ENCODE data around the gene TSPAN2.

Gene TSPAN2

DNA sequence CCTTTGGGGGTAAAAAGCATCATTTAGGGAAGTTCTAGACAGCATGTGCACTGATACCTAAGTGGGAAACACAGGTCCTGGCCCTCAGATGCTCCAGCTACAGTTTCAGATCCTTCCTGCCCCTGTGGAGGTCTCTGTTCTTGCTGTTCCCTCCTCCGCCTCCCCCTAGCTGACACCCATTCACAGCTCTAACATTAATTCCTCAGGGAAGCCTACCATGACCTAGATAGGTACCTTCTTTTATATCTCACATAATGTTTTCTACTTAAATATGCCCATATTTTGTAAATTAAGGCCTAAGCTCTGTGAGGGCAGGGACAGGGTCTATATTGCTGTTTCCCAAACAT lies 11.3 kb downstream of the TSPAN2 start:
- H3K9ac ChIP-seq (ENCODE audit: low read length): no peak overlapping the region
- H3K27me3 ChIP-seq (ENCODE audit: low read depth, low read length): no peaks in the 10 kb centered on the region; the same call in 1 of the 2 replicates
- no peaks in the 10 kb centered on the region for H4K20me1 ChIP-seq (ENCODE audit: insufficient read depth, low read length)
- no peak overlapping the region for H3K27ac ChIP-seq (ENCODE audit: low read length)
- H3K4me2 ChIP-seq (ENCODE audit: low read length): no peak overlapping the region
- no peaks in the 10 kb centered on the region for H3K79me2 ChIP-seq (ENCODE audit: low read length)
- H3K4me3 ChIP-seq (ENCODE audit: low read length): no peak overlapping the region
- H3K4me1 ChIP-seq (ENCODE audit: low read length): no peaks in the 10 kb centered on the region
- H3K9me3 ChIP-seq (ENCODE audit: insufficient read depth, low read length): no peaks in the 10 kb centered on the region
- H3K36me3 ChIP-seq (replicated peaks; ENCODE audit: low read depth, low read length): no peaks in the 10 kb centered on the region
- TF ChIP-seq EZH2phosphoT487 (IDR thresholded peaks at IDR 0.05; ENCODE audit: low read depth): no peak
- TF ChIP-seq, protein P1, sequence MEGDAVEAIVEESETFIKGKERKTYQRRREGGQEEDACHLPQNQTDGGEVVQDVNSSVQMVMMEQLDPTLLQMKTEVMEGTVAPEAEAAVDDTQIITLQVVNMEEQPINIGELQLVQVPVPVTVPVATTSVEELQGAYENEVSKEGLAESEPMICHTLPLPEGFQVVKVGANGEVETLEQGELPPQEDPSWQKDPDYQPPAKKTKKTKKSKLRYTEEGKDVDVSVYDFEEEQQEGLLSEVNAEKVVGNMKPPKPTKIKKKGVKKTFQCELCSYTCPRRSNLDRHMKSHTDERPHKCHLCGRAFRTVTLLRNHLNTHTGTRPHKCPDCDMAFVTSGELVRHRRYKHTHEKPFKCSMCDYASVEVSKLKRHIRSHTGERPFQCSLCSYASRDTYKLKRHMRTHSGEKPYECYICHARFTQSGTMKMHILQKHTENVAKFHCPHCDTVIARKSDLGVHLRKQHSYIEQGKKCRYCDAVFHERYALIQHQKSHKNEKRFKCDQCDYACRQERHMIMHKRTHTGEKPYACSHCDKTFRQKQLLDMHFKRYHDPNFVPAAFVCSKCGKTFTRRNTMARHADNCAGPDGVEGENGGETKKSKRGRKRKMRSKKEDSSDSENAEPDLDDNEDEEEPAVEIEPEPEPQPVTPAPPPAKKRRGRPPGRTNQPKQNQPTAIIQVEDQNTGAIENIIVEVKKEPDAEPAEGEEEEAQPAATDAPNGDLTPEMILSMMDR (IDR thresholded peaks at IDR 0.05; ENCODE audit: low read depth, low read length): no peak
- H2AFZ ChIP-seq (ENCODE audit: low read depth, low read length): no peak overlapping the region

GRCh38 chr1:115077286-115077983 lies 11.9 kb downstream of the TSPAN2 start:
- Histone ChIP-seq H3K27ac (ENCODE audit: low read length) (no peak overlapping the region), H3K9me3 (ENCODE audit: insufficient read depth, low read length) (no peaks in the 10 kb centered on the region), H3K36me3 (replicated peaks; ENCODE audit: low read depth, low read length) (no peaks in the 10 kb centered on the region), H3K4me1 (ENCODE audit: low read length) (no peaks in the 10 kb centered on the region), H3K9ac (ENCODE audit: low read length) (no peak overlapping the region), H3K4me3 (ENCODE audit: low read length) (no peak overlapping the region), H3K79me2 (ENCODE audit: low read length) (no peaks in the 10 kb centered on the region), H3K27me3 (ENCODE audit: low read depth, low read length) (no peaks in the 10 kb centered on the region; the same call in 1 of the 2 replicates), H4K20me1 (ENCODE audit: insufficient read depth, low read length) (no peaks in the 10 kb centered on the region), H2AFZ (ENCODE audit: low read depth, low read length) (no peak overlapping the region), H3K4me2 (ENCODE audit: low read length) (no peak overlapping the region)
- no peak for TF ChIP-seq EZH2phosphoT487 (IDR thresholded peaks at IDR 0.05; ENCODE audit: low read depth)
- TF ChIP-seq, protein P1 (IDR thresholded peaks at IDR 0.05; ENCODE audit: low read depth, low read length): no peak

- Histone ChIP-seq H3K27ac (ENCODE audit: low read length) (no peak overlapping the region), H3K4me1 (ENCODE audit: low read length) (no peaks in the 10 kb centered on the region), H2AFZ (ENCODE audit: low read depth, low read length) (no peak overlapping the region), H3K4me2 (ENCODE audit: low read length) (no peak overlapping the region), H3K4me3 (ENCODE audit: low read length) (no peak overlapping the region), H3K79me2 (ENCODE audit: low read length) (no peaks in the 10 kb centered on the region), H3K27me3 (ENCODE audit: low read depth, low read length) (no peaks in the 10 kb centered on the region; the same call in 1 of the 2 replicates), H3K9me3 (ENCODE audit: insufficient read depth, low read length) (no peaks in the 10 kb centered on the region), H3K9ac (ENCODE audit: low read length) (no peak overlapping the region), H4K20me1 (ENCODE audit: insufficient read depth, low read length) (no peaks in the 10 kb centered on the region), H3K36me3 (replicated peaks; ENCODE audit: low read depth, low read length) (no peaks in the 10 kb centered on the region)
- TF ChIP-seq EZH2phosphoT487 (IDR thresholded peaks at IDR 0.05; ENCODE audit: low read depth): no peak
- TF ChIP-seq, protein P1 (IDR thresholded peaks at IDR 0.05; ENCODE audit: low read depth, low read length): no peak
Observed at GRCh38 chr1:115076384-115076915, 12.9 kb downstream of the TSPAN2 start.

DNA sequence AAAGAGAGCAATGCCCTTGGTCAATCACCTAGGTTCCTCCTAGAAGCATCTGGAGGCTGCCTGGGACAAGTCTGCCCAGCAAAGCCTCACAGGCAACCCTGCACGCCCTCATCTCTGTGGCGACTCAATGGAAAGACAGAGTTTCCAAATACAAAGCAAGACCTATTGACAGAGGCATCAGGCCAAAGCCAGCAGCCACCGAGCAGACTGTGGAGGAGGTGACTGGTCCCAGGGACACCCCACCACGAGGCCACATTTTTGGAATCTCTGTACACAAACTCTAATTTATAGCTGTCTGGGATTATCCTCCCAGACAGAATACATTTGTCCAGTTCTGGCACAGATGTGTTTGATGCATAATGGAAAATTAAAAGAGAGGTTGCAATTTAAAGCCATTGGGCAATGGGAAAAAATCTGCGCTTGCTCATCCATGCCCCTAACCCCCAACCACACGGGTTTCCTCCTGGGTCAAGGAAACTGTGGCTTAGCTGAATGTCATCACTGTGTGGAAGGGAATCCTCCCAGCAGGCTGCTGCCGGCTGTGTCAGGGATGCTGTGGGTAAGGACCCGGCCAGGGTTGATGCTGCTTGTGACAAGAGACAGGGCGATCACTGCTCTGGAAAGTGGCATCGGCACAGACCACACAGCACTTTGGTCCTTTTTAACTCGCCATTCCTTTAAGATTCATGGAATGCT lies 14.3 kb downstream of the TSPAN2 start:
- no peaks in the 10 kb centered on the region for H3K79me2 ChIP-seq (ENCODE audit: low read length)
- no peaks in the 10 kb centered on the region for H3K9me3 ChIP-seq (ENCODE audit: insufficient read depth, low read length)
- H3K4me2 ChIP-seq (ENCODE audit: low read length): no peak overlapping the region
- no peak overlapping the region for H3K4me3 ChIP-seq (ENCODE audit: low read length)
- no peak overlapping the region for H2AFZ ChIP-seq (ENCODE audit: low read depth, low read length)
- H3K36me3 ChIP-seq (replicated peaks; ENCODE audit: low read depth, low read length): no peaks in the 10 kb centered on the region
- H3K27ac ChIP-seq (ENCODE audit: low read length): no peak overlapping the region
- TF ChIP-seq, protein P1 (IDR thresholded peaks at IDR 0.05; ENCODE audit: low read depth, low read length): no peak
- TF ChIP-seq EZH2phosphoT487 (IDR thresholded peaks at IDR 0.05; ENCODE audit: low read depth): no peak
- no peaks in the 10 kb centered on the region for H4K20me1 ChIP-seq (ENCODE audit: insufficient read depth, low read length)
- H3K4me1 ChIP-seq (ENCODE audit: low read length): no peaks in the 10 kb centered on the region; the same call in 1 of the 2 replicates
- no peaks in the 10 kb centered on the region; the same call in 1 of the 2 replicates for H3K27me3 ChIP-seq (ENCODE audit: low read depth, low read length)
- no peak overlapping the region for H3K9ac ChIP-seq (ENCODE audit: low read length)

All from OCI-LY3 (cell line).